Activated naive CD4-positive, alpha-beta T cell treated with Interleukin-2 at 50 U/mL for 16 hours (primary cell): ENCODE results near the gene PTBP1.

Source experiments
- DNase-seq: peaks from one replicate; pipeline ENCODE4 v3.0.0-alpha.2; 2020

PTBP1 gene

GRCh38 chr19:858868-859843, 61.9 kb downstream of the PTBP1 start, which contains the start of gene CFD:
CFD (plus strand) TSS chr19:859664; CDS start chr19:859690, 26 bp downstream.
- no peak for DNase-seq

DNA sequence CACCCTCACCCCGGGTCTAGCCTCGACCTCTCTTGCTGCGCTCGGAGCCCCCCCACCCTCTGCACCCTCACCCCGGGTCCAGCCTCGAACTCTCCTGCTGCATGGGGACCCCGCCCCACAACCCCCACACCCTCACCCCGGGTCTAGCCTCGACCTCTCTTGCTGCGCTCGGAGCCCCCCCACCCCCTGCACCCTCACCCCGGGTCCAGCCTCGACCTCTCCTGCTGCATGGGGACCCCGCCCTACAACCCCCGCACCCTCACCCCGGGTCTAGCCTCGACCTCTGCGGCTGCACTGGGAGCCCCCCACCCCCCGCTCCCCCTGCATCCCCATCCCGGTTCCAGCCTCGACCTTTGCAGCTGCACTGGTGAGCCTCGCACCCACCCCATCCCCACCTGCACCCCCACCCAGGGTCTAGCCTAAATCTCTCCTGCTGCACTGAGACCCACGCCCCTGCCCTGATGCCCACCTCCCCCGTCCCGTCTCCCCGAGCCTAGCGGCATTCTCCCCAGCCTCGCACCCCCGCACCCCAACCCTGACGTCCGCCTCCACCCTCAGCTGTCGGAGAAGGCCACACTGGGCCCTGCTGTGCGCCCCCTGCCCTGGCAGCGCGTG, 64.0 kb downstream of the PTBP1 start:
- DNase-seq = no peak
